GM19372 (cell line): Measurements from ENCODE around the gene KANTR.
"Not testable (repeated sequence)": the region's sequence is repeated elsewhere in the genome, so short reads cannot be mapped to it uniquely, and the experiment has no call there.

Experiments used
- ATAC-seq: cut with Tn5 transposase; IDR thresholded peaks from one replicate; pipeline ENCODE4 v1.9.1; 2021; ENCODE audit warnings: mild to moderate bottlenecking, low read depth, moderate library complexity; ENCODE audit not compliant: unreplicated experiment

KANTR gene

GRCh38 chrX:53122013-53122412 is 28.1 kb downstream of the KANTR start:
- ATAC-seq = no peak

- no peak for ATAC-seq
These were observed 31.6 kb downstream of the KANTR start for GRCh38 chrX:53125506-53125905.

- ATAC-seq = no peak
These were observed 32.4 kb downstream of the KANTR start for GRCh38 chrX:53126377-53126776.

GRCh38 chrX:53128097-53128749 is 34.3 kb downstream of the KANTR start:
- ATAC-seq = no peak

- no peak for ATAC-seq
These were observed 39.5 kb downstream of the KANTR start for GRCh38 chrX:53133400-53133799.

GRCh38 chrX:53135581-53135980 is 41.6 kb downstream of the KANTR start:
- no peak for ATAC-seq

GRCh38 chrX:53153581-53153980 is 59.6 kb downstream of the KANTR start:
- ATAC-seq = no peak

GRCh38 chrX:53155512-53156206 is 61.7 kb downstream of the KANTR start:
- ATAC-seq = no peak

- ATAC-seq = no peak
These were observed 62.3 kb downstream of the KANTR start for GRCh38 chrX:53156207-53156596.

GRCh38 chrX:53159184-53159583 is 65.2 kb downstream of the KANTR start:
- no peak for ATAC-seq

GRCh38 chrX:53160297-53160983 is 66.5 kb downstream of the KANTR start:
- no peak for ATAC-seq

GRCh38 chrX:53163436-53163835 is 69.5 kb downstream of the KANTR start:
- no peak for ATAC-seq

- not testable (repeated sequence) for ATAC-seq
These were observed 70.6 kb downstream of the KANTR start for GRCh38 chrX:53164566-53164965.

GRCh38 chrX:53166103-53166502 is 72.2 kb downstream of the KANTR start:
- no peak for ATAC-seq

- no peak for ATAC-seq
These were observed 77.4 kb downstream of the KANTR start for GRCh38 chrX:53171356-53171755.
